Spleen (tissue), 7 donors: ENCODE results near the gene AP2M1.

Experiments
- CTCF ChIP-seq, 11 experiments: fragments of 200-600 bp in 7 of 11; fragments of 450-650 bp in 4 of 11; sonication (generic) in 4 of 11; IDR thresholded peaks in 8 of 11; conservative IDR thresholded peaks in 3 of 11; 1 replicate in 7 of 11; 2 replicates in 4 of 11; pipeline versions ENCODE4 v1.4.0 to v1.8.0; 2016 to 2021; ENCODE audit warnings: antibody characterized with exemption in 11 of 11, inconsistent platforms in 4 of 11, mild to moderate bottlenecking in 1 of 11
- POLR2A ChIP-seq, 3 donors: fragments of 450-650 bp; IDR thresholded peaks; one replicate each; pipeline ENCODE4 v1.5.1; 2017; ENCODE audit warnings: antibody characterized with exemption in 3 of 3, mild to moderate bottlenecking in 1 of 3
- POLR2AphosphoS5 ChIP-seq, 3 donors: sonication (generic); formaldehyde crosslinking; IDR thresholded peaks; one replicate each; pipeline ENCODE4 v1.5.1; 2017; ENCODE audit warnings: antibody characterized with exemption in 3 of 3
- donor health status: DM: no; HTN: no; CAD: no; lungs with moderate emphysema.
- donor health status: DM: no; HTN: no; CAD: no.
- donor health status: DM: no; HTN: no; CAD: no.

GRCh38 chr3:184230081-184230602, 55.5 kb downstream of the AP2M1 start:
- TF ChIP-seq CTCF (IDR thresholded peaks at IDR 0.05 in 8 of 11, conservative IDR thresholded peaks at IDR 0.05 in 3 of 11), result no peak
- TF ChIP-seq POLR2AphosphoS5 (IDR thresholded peaks at IDR 0.05), result no peak
- no peak for TF ChIP-seq POLR2A (IDR thresholded peaks at IDR 0.05)
